Measurements from ENCODE around the gene PRMT3.

- TF ChIP-seq CTCF (IDR thresholded peaks at IDR 0.05 in 8 of 11, conservative IDR thresholded peaks at IDR 0.05 in 3 of 11) (no peak), POLR2A (IDR thresholded peaks at IDR 0.05) (no peak), POLR2AphosphoS5 (IDR thresholded peaks at IDR 0.05) (no peak)
Observed at GRCh38 chr11:20453657-20454316, 66.3 kb downstream of the PRMT3 start.

Data from spleen (tissue), 7 donors.